ENCODE measurements around the gene STK33.

STK33 gene

DNA sequence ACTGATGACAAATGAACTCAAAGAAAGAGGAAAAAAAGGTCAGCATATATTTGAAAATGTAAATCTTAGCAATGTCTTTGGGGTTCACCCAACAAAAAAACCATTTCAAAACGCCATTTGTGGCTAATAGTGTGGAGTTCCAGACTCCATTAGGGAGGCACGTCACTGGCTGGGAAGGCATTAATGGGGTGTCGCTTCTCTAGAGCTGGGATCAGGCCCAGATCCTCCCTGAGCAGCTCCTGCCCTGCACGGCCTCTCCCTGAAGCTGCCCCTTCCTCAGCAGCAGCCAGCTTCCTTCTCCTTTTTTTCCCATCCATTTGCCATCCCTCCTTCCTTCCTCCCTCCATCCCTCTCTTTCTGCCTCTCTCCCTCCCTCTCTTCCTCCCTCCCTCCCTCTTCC lies 231.5 kb downstream of the STK33 start:
- Histone ChIP-seq H3K9me3 (ENCODE audit: control insufficient read depth, insufficient read depth, low read length) (no peaks in the 10 kb centered on the region), H3K4me1 (ENCODE audit: insufficient read depth, low read length) (peaks cover 3% of the 10 kb centered on the region; the same call in 1 of the 2 replicates), H3K36me3 (ENCODE audit: insufficient read depth, low read length) (no peaks in the 10 kb centered on the region), H3K9ac (ENCODE audit: low read depth, low read length) (no peak overlapping the region)

DNA sequence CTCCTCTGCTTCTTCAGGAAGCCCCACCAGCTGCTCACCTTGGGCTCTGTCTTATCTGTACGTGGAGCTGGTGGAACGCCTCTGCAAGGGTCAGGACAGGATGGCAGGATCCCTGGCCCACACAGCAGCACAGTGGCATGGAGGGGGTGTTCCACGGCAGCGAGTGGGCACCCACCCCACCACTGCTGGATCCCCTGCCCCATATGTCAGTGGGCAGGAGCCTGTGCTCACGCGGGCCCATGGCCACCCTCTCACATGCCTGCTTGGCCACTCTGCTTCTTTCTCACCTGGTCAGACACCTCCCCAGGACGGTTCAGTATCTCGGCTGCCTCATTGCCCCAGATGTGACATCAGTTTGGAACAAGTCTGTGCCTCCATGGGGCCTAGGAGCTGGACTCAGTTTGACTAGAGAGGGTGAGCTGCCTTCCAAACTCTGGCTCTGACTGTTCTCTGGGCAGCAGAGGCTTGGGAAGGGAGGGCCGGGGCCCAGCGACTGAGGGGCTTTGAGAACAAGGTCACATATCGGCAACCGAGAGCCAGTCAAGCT lies 232.3 kb downstream of the STK33 start:
- Histone ChIP-seq H3K9ac (ENCODE audit: low read depth, low read length) (no peak overlapping the region), H3K36me3 (ENCODE audit: insufficient read depth, low read length) (no peaks in the 10 kb centered on the region), H3K4me1 (ENCODE audit: insufficient read depth, low read length) (peaks cover 5% of the 10 kb centered on the region; the same call in 1 of the 2 replicates), H3K9me3 (ENCODE audit: control insufficient read depth, insufficient read depth, low read length) (no peaks in the 10 kb centered on the region)

DNA sequence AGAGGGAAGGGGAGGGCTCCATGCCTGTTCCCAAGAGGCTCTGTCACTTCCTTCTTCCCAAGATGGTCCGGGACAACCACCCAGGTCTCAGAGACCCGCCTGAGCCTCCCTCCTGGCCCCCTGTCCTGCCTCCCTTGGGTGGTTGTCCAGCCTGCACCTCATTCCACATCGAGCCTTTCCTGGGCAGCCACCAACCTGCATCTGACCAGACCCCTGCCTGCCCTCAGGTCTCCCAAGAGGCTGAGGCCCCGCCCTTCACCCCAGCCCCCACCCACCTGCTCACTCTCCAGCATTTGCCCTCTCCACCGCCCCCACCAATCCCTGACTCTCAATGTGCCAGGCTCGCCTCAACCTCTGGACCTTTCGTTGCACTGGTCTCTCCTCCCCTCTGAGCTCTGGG lies 232.8 kb downstream of the STK33 start:
- Histone ChIP-seq H3K36me3 (ENCODE audit: insufficient read depth, low read length) (no peaks in the 10 kb centered on the region), H3K9me3 (ENCODE audit: control insufficient read depth, insufficient read depth, low read length) (no peaks in the 10 kb centered on the region), H3K9ac (ENCODE audit: low read depth, low read length) (no peak overlapping the region)

DNA sequence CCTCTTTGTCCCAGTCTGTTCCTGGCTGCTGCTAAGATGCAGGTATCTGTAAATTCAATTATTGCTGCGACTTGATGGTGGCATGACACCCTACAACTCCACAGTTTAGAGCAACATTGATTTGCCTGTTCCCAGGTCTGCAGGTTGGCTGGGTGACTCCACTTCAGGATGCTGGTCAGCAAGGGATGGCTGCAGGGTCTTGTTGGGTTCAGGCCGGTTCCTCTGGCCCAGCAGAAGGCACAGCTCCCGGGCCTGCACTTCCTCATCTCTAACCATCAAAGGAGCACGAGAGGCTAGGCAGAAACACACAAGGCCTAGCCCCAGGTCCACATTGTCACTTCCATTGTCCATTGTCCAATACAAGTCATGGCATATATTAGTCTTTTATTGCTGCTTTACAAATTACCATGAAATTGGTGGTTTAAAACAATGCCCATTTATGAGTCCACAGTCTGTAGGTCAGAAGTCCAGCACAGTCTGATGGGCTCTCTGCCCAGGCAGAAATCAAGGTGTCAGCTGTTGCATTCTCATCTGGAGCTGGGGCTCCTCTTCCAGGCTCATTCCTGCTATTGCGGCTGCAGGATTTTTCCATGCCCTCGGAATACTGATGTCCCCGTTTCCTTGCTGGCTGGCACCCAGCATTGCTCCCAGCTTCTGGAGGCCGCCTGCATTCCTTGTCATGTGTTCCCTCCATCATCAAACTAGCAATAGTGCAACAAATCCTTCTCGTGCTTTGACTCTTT lies 233.8 kb downstream of the STK33 start:
- no peaks in the 10 kb centered on the region for H3K9me3 ChIP-seq (ENCODE audit: control insufficient read depth, insufficient read depth, low read length)
- H3K9ac ChIP-seq (ENCODE audit: low read depth, low read length), result no peak overlapping the region
- H3K4me1 ChIP-seq (ENCODE audit: insufficient read depth, low read length), result peaks cover 5% of the 10 kb centered on the region; the same call in 1 of the 2 replicates
- H3K36me3 ChIP-seq (ENCODE audit: insufficient read depth, low read length), result no peaks in the 10 kb centered on the region

More for the DNA sequence above, 232.8 kb downstream of the STK33 start:
- H3K4me1 ChIP-seq (ENCODE audit: insufficient read depth, low read length), result peaks cover 5% of the 10 kb centered on the region; the same call in 1 of the 2 replicates

DNA sequence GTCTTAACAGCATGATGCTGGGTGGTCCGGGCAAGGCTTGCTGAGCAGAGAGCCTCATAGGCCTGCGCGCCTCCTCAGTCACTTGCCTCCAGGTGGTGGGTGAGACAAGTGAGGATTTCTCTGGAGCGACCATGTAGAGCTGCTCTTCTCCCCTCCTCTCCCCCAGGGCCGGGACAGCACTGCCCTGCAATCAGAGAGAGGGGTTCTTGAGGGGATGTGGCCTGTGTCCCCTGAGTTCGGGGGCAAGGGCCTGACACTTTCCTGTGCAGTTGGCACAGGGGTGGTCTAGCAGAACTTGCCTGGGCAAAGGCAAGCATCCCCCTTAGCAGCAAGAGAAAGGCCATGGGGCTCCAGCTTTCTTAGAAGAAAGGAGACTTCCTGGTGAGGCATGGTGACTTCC lies 234.5 kb downstream of the STK33 start:
- H3K4me1 ChIP-seq (ENCODE audit: insufficient read depth, low read length), result peaks cover 5% of the 10 kb centered on the region; the same call in 1 of the 2 replicates
- no peaks in the 10 kb centered on the region for H3K9me3 ChIP-seq (ENCODE audit: control insufficient read depth, insufficient read depth, low read length)
- H3K36me3 ChIP-seq (ENCODE audit: insufficient read depth, low read length), result no peaks in the 10 kb centered on the region
- no peak overlapping the region for H3K9ac ChIP-seq (ENCODE audit: low read depth, low read length)

DNA sequence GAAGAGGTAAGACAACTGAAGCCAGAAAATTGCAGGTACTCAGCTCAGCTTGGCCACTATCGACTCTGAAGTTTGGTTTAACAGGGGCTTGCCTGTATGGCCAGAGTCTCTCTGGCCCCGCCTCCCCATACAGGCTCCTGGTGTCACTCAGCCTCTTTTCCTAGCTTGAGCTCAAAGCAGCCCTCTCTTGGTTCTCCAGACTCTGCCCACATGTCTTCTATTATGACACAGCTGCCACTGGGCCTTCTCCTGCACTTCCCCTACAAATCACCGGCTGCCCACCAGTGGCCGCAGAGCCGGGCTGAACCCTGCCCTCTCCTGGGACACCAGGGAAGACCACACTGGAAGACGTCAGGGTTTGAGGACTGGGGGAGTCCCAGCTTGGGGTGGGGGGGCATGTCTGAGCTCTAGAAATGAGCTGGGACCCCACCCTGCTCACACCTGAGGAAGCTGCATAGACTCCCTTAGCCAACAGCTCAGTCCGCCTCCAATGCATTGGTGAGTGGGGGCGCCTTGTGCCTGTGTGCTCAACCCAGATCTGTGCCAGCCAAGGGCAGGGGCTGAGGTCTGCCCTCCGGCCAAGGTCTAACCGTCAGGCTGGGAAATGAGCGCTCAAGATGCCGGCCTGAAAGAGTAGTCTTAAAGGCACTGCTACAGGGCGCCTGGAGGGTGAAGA lies 236.0 kb downstream of the STK33 start:
- H3K9ac ChIP-seq (ENCODE audit: low read depth, low read length), result no peak overlapping the region
- H3K9me3 ChIP-seq (ENCODE audit: control insufficient read depth, insufficient read depth, low read length), result no peaks in the 10 kb centered on the region
- H3K36me3 ChIP-seq (ENCODE audit: insufficient read depth, low read length), result no peaks in the 10 kb centered on the region
- H3K4me1 ChIP-seq (ENCODE audit: insufficient read depth, low read length), result peaks cover 5% of the 10 kb centered on the region; the same call in 1 of the 2 replicates

DNA sequence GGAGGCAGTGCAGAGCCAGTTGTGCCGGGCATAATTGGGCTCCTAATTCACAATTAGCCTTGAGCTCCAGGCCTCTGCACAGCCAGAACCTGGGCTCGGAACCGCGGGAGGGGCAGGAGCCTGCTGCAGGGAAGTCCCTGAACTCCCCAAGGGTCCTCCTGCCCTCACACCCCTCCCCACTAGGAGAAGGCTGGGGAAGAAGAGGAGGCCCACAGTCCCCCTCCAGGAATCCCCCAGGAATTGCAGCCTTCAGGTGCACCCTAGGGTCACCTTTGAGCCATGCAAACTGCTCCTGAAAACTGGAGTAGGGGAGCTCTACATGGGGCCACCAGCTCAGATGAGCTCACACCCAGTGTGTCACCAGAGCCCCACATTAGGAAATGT lies 236.5 kb downstream of the STK33 start:
- Histone ChIP-seq H3K36me3 (ENCODE audit: insufficient read depth, low read length) (no peaks in the 10 kb centered on the region), H3K9ac (ENCODE audit: low read depth, low read length) (no peak overlapping the region), H3K4me1 (ENCODE audit: insufficient read depth, low read length) (peaks cover 5% of the 10 kb centered on the region; the same call in 1 of the 2 replicates), H3K9me3 (ENCODE audit: control insufficient read depth, insufficient read depth, low read length) (no peaks in the 10 kb centered on the region)

DNA sequence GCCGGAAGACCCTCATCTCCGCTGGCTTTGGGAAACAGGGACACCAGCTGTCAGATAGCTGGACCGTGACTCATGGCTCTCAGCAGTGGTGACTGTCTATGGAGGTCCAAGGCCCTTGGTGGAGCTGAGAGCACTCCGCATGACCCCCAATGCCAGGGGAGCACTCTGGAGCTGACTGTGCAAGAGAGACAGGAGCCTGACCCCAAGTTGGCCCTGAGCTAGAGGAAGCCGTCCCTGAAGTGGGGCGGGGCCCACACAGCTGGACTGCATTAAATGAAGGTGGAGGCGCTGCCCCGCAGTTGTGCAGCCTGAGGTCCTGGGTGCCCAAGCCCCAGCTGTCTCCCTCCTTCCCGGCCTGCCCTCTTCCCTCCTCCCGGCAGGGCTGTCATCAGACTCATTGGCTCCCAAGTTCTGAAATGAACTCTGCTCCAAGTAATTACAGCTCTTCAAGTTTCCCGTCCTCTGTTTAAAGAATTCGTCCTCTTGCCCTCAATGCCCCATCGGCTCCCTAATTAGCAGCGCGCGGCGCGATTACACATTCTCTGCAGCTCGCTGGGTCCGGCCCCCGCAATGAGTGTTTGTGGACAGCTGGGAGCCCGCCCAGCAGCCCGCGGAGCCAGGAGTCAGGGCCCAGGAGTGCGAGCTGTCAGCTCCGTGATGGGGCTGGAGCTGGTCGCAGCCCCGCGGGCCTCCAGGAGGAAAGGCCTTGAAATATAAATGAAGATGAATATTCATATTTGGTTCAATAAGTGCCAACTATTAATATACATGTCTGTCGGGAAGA lies 237.1 kb downstream of the STK33 start:
- Histone ChIP-seq H3K9ac (ENCODE audit: low read depth, low read length) (no peak overlapping the region), H3K9me3 (ENCODE audit: control insufficient read depth, insufficient read depth, low read length) (no peaks in the 10 kb centered on the region), H3K4me1 (ENCODE audit: insufficient read depth, low read length) (peaks cover 5% of the 10 kb centered on the region; the same call in 1 of the 2 replicates)

DNA sequence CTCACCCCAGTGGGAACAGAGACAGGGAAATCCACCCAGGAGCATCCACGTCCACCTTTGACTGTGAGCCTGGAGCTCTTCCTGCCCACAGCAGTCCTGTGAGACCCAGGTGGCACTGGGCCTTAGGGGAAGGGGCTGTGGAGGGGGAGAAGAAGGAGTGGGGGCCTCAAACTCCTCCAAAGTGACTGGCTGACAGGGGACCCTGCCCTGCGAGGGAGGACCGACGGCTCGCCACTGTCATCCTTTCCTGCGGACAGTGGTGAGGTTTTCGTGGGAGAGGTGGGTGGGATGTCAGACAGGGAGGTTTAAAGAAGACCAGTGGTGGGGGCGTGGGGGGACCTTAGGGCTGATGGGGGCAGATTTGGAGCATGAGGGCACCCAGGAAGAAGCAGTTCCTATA lies 237.8 kb downstream of the STK33 start:
- Histone ChIP-seq H3K4me1 (ENCODE audit: insufficient read depth, low read length) (peaks cover 5% of the 10 kb centered on the region; the same call in 1 of the 2 replicates), H3K36me3 (ENCODE audit: insufficient read depth, low read length) (no peaks in the 10 kb centered on the region), H3K9me3 (ENCODE audit: control insufficient read depth, insufficient read depth, low read length) (no peaks in the 10 kb centered on the region), H3K9ac (ENCODE audit: low read depth, low read length) (no peak overlapping the region)

More for the DNA sequence above, 237.1 kb downstream of the STK33 start:
- no peaks in the 10 kb centered on the region for H3K36me3 ChIP-seq (ENCODE audit: insufficient read depth, low read length)

DNA sequence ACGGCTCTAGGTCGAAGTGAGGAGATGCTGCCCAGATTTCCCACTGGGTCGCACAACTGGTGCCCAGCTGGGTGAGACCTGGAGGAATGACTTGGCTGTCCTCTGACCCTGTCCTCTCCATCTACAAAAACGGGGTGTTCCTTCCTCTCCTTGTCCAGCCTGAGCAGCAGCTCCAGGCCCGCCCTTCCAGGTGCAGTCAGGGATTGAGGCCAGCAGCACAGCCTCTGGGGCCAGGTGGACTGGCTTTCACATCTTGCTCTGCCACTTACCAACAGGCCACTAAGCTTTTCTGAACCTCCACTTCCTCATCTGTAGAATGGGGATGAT lies 238.6 kb downstream of the STK33 start:
- Histone ChIP-seq H3K36me3 (ENCODE audit: insufficient read depth, low read length) (no peaks in the 10 kb centered on the region), H3K9ac (ENCODE audit: low read depth, low read length) (no peak overlapping the region), H3K4me1 (ENCODE audit: insufficient read depth, low read length) (peaks cover 5% of the 10 kb centered on the region; the same call in 1 of the 2 replicates), H3K9me3 (ENCODE audit: control insufficient read depth, insufficient read depth, low read length) (no peaks in the 10 kb centered on the region)

DNA sequence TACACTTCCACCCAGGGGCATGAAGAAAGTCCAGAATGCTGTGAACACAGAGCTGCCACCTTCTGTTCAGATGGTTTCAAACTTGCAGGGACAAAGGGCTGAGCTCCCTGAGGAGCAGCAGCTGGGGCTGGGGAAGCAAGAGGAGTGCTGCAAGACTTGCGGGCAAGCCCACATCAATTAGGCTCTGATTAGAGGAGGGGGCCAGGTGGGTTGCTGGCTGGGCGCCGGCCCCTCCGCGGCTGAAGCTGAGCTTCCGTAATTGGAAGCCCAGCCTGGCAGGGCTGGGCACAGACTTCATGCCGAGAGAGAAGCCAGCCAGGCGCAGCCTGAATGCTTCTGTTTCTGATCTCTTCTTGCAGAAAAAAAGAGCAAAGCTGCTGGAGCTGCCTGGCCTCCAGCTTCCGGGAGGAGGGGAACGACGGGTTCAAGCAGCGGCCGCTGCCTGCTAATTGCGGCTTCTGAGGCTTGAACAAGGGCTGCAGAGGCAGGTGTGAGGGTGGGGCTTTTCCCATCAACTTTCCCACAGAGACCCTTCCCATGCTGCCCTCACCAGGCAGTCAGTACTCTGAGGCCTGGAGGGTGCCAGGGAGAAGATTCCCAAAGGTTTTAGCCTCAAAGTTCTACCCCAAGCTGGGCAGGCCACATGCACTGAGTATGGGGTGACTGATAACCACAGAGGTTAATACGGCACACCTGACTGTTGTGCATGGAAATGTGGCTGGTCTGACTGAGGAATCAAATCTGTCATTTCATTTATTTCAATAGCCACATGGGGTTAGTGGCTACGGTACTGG lies 239.2 kb downstream of the STK33 start:
- no peak overlapping the region for H3K9ac ChIP-seq (ENCODE audit: low read depth, low read length)
- no peaks in the 10 kb centered on the region for H3K36me3 ChIP-seq (ENCODE audit: insufficient read depth, low read length)

DNA sequence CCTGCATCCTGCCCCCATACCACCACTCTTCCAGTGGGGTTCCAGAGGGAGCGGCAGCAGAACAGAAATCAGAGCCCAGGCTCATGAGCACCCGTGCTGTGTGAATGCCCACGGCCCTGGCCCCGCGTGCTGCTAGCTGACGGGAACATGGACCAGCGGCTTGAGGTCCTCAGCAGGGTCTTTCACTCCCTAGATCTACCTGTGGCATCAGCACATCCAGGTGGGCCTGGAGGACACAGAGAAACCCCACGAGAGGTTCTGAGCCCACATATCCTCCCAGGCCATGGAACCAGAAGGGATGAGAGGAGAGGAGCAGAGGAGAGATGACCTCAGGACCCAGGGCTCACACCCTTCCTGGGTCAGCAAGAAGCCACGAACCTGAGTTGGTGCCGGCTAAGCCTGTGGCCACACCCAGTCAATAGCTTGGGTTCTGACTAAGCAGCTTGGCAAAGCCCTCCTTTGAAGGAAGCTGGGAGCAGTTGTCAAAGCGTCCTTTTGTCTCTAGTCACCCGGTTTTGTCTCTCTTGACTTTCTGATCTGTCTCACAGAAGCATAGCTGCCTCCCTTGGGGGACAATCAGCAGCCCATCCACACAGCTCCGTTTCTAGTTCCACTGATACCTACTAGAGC lies 241.0 kb downstream of the STK33 start:
- no peaks in the 10 kb centered on the region; the same call in 1 of the 2 replicates for H3K9me3 ChIP-seq (ENCODE audit: control insufficient read depth, insufficient read depth, low read length)
- no peak overlapping the region for H3K9ac ChIP-seq (ENCODE audit: low read depth, low read length)
- H3K36me3 ChIP-seq (ENCODE audit: insufficient read depth, low read length), result no peaks in the 10 kb centered on the region
- H3K4me1 ChIP-seq (ENCODE audit: insufficient read depth, low read length), result peaks cover 5% of the 10 kb centered on the region; the same call in 1 of the 2 replicates

More for the DNA sequence above, 239.2 kb downstream of the STK33 start:
- peaks cover 5% of the 10 kb centered on the region; the same call in 1 of the 2 replicates for H3K4me1 ChIP-seq (ENCODE audit: insufficient read depth, low read length)
- no peaks in the 10 kb centered on the region for H3K9me3 ChIP-seq (ENCODE audit: control insufficient read depth, insufficient read depth, low read length)

DNA sequence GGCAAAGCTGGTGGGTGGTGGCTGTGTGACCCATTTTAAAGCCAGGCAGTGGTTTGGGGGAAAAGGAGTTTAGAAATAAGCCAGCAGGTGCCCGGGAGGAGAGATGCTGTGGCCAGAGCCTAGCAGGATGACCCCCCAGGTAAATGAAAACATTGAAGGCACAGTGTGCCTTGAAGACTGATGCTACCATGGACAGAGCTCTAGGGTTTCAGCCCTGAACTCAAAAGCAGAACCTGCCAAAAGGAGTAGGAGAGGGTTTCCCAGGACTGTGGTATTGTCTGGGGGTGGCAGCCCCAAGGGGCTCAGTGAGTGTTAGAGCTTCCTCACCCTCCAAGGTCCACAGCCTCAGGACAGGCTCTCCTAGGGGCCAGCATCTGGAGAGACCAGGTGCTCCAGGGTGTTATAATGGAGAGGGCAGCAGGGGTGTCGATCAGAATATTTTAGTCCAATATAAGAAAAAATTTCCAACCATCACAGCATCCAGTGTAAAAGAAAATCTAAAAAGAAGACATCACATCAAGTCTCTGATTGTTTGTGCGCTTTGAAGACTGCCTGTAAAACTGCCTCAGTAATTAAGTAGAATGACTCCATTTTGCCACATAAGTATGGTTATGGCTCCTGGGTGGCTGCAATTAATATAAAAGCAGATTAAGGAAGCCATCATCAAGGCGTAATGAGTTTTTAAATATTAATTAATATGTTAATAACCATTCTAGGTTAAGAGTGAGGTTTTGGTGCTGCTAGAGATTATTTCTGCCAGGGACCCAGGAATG lies 241.7 kb downstream of the STK33 start:
- no peaks in the 10 kb centered on the region; the same call in 1 of the 2 replicates for H3K9me3 ChIP-seq (ENCODE audit: control insufficient read depth, insufficient read depth, low read length)
- H3K9ac ChIP-seq (ENCODE audit: low read depth, low read length), result no peak overlapping the region
- no peaks in the 10 kb centered on the region for H3K36me3 ChIP-seq (ENCODE audit: insufficient read depth, low read length)
- H3K4me1 ChIP-seq (ENCODE audit: insufficient read depth, low read length), result peaks cover under 1% of the 10 kb centered on the region; the same call in 1 of the 2 replicates

Measured in ES-I3 (cell line).